Progenitor cell of endocrine pancreas (in vitro differentiated cells): ENCODE data around the gene CA10. TPM values are rescaled to one million over a fixed set of nuclear protein-coding genes. Genes with fewer than 3 reads are reported as not detected.

ENCODE experiments used
- DNase-seq: peaks from one replicate; pipeline ENCODE4 v3.0.0; 2021; ENCODE audit warnings: low spot score; ENCODE audit not compliant: unreplicated experiment
- H3K27ac Mint-ChIP-seq: 2 replicates; pipeline ENCODE4 v1.8.0; 2021; ENCODE audit warnings: mild to moderate bottlenecking, moderate library complexity, mixed read lengths
- H3K27me3 Mint-ChIP-seq: 2 replicates; pipeline ENCODE4 v1.8.0; 2021; ENCODE audit warnings: mixed read lengths
- H3K36me3 Mint-ChIP-seq: 2 replicates; pipeline ENCODE4 v1.8.0; 2022; ENCODE audit warnings: mixed read lengths; ENCODE audit not compliant: insufficient read depth
- H3K4me1 Mint-ChIP-seq: 2 replicates; pipeline ENCODE4 v1.8.0; 2021; ENCODE audit warnings: low read depth, mixed read lengths
- H3K4me3 Mint-ChIP-seq: 2 replicates; pipeline ENCODE4 v1.8.0; 2021; ENCODE audit warnings: low read depth, mild to moderate bottlenecking, moderate library complexity, mixed read lengths
- H3K9me3 Mint-ChIP-seq: 2 replicates; pipeline ENCODE4 v1.8.0; 2021; ENCODE audit warnings: low read depth, mixed read lengths
- total RNA-seq: library from RNA; stranded (reverse); gene quantifications from 2 replicates; pipeline ENCODE4 v1.2.1, GENCODE V29; 2021
- TF ChIP-seq, protein P1 (sequence below): fragments of 200-600 bp; sonication (generic); IDR thresholded peaks from one replicate; pipeline ENCODE4 v1.5.0; 2021; ENCODE audit warnings: antibody characterized with exemption, mild to moderate bottlenecking; ENCODE audit not compliant: unreplicated experiment

Gene CA10
- total RNA-seq, 1 donor from 2014 or later, result 0.53 TPM

DNA sequence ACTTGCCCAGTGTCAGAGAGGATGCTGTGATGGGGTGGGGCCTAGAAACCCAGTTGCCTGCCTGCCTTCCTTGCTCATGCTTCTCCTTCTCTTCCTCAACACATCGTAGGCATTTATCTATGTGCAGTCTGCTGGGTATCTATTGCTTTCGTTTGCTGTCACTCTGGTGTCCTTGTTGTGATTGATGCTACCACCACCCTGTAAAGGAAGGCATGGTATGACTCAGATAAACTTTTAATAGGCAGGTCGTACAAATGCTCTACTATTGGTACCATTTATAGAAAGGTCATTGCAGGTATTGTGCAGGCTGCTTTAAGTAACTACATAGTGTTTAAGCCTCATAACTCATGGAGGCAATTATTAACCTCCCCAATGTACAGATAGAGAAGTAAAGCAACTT, 529.3 kb downstream of the CA10 start:
- H3K36me3 Mint-ChIP-seq, result peaks cover 4% of the 10 kb centered on the region
- DNase-seq, result no peak

DNA sequence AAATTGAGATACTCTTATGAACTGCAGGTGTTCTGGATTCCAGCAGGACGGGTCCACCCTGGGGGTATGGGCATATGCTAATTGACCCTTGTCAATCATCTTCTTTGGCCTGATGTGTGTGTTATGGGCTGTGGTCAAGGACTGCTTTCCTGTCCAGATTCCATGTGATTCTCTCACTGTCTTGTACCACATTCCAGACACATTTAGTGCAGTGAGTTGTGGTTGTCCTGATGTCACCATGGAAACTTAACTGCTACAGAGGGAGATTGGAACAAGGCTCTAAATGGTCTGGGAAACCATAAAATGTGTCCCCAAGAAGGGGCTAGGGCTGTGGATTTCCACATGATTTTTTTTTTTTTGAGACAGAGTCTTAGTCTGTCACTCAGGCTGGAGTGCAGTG, 530.7 kb downstream of the CA10 start:
- TF ChIP-seq, protein P1, sequence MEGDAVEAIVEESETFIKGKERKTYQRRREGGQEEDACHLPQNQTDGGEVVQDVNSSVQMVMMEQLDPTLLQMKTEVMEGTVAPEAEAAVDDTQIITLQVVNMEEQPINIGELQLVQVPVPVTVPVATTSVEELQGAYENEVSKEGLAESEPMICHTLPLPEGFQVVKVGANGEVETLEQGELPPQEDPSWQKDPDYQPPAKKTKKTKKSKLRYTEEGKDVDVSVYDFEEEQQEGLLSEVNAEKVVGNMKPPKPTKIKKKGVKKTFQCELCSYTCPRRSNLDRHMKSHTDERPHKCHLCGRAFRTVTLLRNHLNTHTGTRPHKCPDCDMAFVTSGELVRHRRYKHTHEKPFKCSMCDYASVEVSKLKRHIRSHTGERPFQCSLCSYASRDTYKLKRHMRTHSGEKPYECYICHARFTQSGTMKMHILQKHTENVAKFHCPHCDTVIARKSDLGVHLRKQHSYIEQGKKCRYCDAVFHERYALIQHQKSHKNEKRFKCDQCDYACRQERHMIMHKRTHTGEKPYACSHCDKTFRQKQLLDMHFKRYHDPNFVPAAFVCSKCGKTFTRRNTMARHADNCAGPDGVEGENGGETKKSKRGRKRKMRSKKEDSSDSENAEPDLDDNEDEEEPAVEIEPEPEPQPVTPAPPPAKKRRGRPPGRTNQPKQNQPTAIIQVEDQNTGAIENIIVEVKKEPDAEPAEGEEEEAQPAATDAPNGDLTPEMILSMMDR, result no peak
- peaks cover 4% of the 10 kb centered on the region for H3K36me3 Mint-ChIP-seq
- no peaks in the 10 kb centered on the region for H3K27me3 Mint-ChIP-seq
- H3K4me1 Mint-ChIP-seq, result peaks cover 33% of the 10 kb centered on the region
- no peak overlapping the region for H3K27ac Mint-ChIP-seq
- DNase-seq, result no peak
- peaks cover 8% of the 10 kb centered on the region for H3K9me3 Mint-ChIP-seq
- no peak overlapping the region for H3K4me3 Mint-ChIP-seq

More for the DNA sequence above, 529.3 kb downstream of the CA10 start:
- TF ChIP-seq, protein P1, result no peak
- H3K27me3 Mint-ChIP-seq, result no peaks in the 10 kb centered on the region
- no peak overlapping the region for H3K4me3 Mint-ChIP-seq
- H3K9me3 Mint-ChIP-seq, result peaks cover 8% of the 10 kb centered on the region
- peak overlapping the region; percentile 3 for H3K27ac Mint-ChIP-seq
- peaks cover 33% of the 10 kb centered on the region for H3K4me1 Mint-ChIP-seq

DNA sequence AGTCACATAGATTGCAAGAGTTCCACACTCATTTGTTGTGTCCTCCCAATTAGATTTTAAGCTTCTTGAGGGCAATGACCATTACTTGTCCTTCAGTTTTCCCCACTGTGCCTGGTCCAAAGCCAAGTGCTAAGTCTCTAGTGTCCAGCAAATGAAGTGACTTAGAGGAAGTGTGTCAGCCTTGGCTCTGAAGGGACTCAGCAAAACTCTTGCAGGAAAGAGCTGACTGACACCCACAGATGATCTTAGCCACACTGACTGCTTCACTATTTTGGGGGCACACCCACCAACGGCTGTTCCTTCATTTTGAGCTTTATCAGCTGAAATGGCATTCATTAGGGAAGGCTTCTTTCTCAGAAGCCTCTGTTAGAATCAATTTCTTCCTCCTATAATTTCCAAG, 540.0 kb downstream of the CA10 start:
- Mint-ChIP-seq H3K27ac (no peak overlapping the region), H3K9me3 (no peaks in the 10 kb centered on the region), H3K36me3 (no peaks in the 10 kb centered on the region), H3K4me3 (no peak overlapping the region), H3K4me1 (peaks cover 13% of the 10 kb centered on the region), H3K27me3 (peaks cover 18% of the 10 kb centered on the region)
- no peak for DNase-seq
- TF ChIP-seq, protein P1, result no peak

DNA sequence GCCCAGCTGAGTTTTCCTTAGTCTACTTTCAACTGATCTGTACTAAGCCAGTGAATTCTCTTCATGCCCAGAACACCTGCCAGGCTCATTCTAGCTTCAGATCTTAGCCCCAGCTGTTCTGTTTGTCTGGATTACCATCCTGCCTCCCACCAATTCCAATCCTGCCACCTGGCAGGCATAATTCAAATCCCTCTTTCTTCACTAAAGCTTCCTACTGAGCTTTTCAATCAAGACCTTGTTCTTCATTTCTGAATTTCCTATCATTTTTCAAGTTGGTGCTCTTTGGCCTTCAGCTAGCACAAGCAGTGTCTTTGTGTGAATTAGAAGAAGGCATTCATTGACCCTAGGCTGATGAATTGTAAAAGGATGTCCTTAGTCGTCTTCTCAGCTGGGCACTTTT, 540.5 kb downstream of the CA10 start:
- Mint-ChIP-seq H3K4me3 (no peak overlapping the region), H3K4me1 (peaks cover 13% of the 10 kb centered on the region), H3K27me3 (peaks cover 18% of the 10 kb centered on the region), H3K27ac (no peak overlapping the region), H3K9me3 (no peaks in the 10 kb centered on the region), H3K36me3 (no peaks in the 10 kb centered on the region)
- no peak for DNase-seq
- TF ChIP-seq, protein P1, result no peak

DNA sequence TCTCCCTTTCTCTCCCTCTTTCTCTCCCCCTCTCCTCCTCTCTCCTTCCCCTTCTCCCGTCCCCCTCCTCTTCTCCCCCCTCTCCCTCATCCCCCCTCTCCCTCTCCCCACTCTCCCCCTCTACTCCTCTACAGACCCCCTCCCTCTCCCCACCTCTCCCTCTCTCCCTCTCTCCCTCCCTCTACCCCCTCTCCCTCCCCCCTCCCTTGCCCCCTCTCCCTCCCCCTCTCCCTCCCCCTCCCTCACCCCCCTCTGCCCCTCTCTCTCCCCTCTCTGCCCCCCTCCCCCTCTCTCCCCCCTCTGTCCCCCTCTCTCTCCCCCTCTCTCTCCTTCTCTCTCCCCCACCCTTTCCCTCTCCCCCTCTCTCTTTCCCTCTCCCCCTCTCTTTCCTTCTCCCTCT, 545.3 kb downstream of the CA10 start:
- H3K4me1 Mint-ChIP-seq, result peaks cover under 1% of the 10 kb centered on the region
- TF ChIP-seq, protein P1, result no peak
- H3K27ac Mint-ChIP-seq, result no peak overlapping the region
- H3K27me3 Mint-ChIP-seq, result peaks cover 13% of the 10 kb centered on the region
- no peak overlapping the region for H3K4me3 Mint-ChIP-seq
- no peak for DNase-seq
- H3K36me3 Mint-ChIP-seq, result no peaks in the 10 kb centered on the region
- no peaks in the 10 kb centered on the region for H3K9me3 Mint-ChIP-seq
